ENCODE results near the gene SRF. TPM values are rescaled to one million over a fixed set of nuclear protein-coding genes. Genes with fewer than 3 reads are reported as not detected.

SRF gene
- total RNA-seq, 6 donors from 2014 or later = 25.1 to 40.6 (median 30.8) TPM

DNA sequence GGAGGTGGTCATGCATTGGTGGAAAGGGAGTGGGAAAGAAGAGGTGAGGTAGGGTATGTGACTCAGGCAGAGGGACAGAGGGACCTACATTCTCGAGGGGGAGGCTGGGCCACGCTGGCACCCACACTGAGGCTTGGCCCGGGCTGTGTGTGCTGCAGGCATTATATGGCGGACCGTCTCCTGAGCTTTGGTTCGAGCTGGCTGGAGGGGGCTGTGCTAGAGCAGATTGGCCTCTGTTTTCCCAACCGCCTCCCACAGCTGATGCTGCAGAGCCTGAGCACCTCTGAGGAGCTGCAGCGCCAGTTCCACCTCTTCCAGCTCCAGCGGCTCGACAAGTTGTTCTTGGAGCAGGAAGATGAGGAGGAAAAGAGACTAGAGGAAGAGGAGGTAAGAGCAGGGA, 34.8 kb downstream of the SRF start:
- DNase-seq (no peak), ATAC-seq (ENCODE audit: low FRiP score in 2 of 2) (no peak)
- Histone ChIP-seq H3K4me3 (no peak overlapping the region), H3K4me1 (no peaks in the 10 kb centered on the region), H3K27ac (no peak overlapping the region), H3K36me3 (peaks cover 0 to 33% (median 12%) of the 10 kb centered on the region in 4 donors), H3K27me3 (no peaks in the 10 kb centered on the region), H3K9me3 (no peaks in the 10 kb centered on the region)
- TF ChIP-seq POLR2A (IDR thresholded peaks at IDR 0.05) = no peak
- no peak for TF ChIP-seq POLR2AphosphoS5 (IDR thresholded peaks at IDR 0.05)
- TF ChIP-seq EP300 (IDR thresholded peaks at IDR 0.05) = no peak
- TF ChIP-seq CTCF (IDR thresholded peaks at IDR 0.05) = no peak
- WGBS, 2 donors = 93 to 94% methylated on average over 10 of the region's 10 CpGs

DNA sequence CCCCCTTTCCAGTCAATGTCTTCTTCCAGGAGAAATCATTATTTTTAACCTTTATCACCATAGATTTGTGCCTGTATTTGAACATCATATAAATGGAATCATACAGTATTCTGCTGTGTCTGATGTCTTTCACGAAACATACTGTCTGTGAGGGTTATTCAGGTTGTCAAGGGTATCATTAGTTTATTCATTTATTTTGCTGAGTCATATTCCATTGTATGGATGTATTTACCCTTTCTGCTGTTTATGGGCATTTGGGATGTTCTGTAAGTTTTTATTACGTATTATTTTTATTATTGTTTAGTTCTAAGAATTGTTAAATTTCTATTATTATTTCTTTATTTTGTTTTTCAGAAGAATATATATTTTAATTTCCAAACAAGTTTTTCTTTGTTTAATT, 36.2 kb downstream of the SRF start:
- no peaks in the 10 kb centered on the region for H3K4me1 ChIP-seq
- H3K36me3 ChIP-seq = peaks cover 0 to 29% (median 11%) of the 10 kb centered on the region in 4 donors
- no peaks in the 10 kb centered on the region for H3K9me3 ChIP-seq
- ATAC-seq (ENCODE audit: low FRiP score in 2 of 2) = no peak
- WGBS, 2 donors = 90% methylated on average over 2 of the region's 2 CpGs
- no peaks in the 10 kb centered on the region for H3K27me3 ChIP-seq
- TF ChIP-seq CTCF (IDR thresholded peaks at IDR 0.05) = no peak
- TF ChIP-seq EP300 (IDR thresholded peaks at IDR 0.05) = no peak
- no peak for TF ChIP-seq POLR2AphosphoS5 (IDR thresholded peaks at IDR 0.05)
- TF ChIP-seq POLR2A (IDR thresholded peaks at IDR 0.05) = no peak
- no peak overlapping the region for H3K27ac ChIP-seq
- DNase-seq = no peak
- no peak overlapping the region for H3K4me3 ChIP-seq

DNA sequence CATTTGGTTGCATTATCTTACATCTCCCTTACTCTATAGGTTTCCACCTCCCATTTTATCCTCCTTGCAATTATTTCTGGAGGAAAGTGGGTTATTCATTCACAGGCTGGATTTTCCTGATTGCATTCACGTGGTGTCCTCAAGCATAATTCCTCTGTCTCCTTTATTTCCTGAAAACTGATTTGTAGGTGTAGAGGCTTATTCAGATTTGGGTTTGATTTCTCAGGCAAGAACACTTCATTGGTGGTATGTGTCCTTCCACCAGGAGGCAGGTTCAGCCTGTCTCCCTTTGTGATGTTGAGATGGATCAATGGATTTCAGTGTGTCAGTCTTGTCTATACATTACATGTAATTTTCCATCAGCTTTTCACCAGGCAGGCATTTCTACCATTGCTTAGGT, 40.9 kb downstream of the SRF start:
- 59 to 64% methylated on average over 1 of the region's 1 CpG for WGBS, 2 donors
- ATAC-seq (ENCODE audit: low FRiP score in 2 of 2) = no peak

DNA sequence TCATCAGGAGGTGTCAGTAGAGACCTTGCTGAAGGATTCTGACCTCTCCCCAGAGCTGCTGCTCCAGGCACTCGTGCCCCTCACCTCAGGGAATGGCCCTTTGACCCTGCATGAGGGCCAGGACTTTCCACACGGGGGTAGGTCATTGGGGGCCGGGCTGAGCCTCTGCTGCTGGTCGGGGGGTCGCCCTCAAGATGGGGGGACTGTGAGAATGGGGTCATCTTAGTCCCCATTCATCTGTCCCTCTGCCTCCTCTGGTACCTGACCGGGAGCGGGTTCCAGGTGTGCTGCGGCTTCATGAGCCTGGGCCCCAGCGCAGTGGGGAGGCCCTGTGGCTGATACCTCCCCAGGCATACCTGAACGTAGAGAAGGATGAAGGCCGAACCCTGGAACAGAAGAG, 42.4 kb downstream of the SRF start:
- Histone ChIP-seq H3K27me3 (no peaks in the 10 kb centered on the region), H3K36me3 (peaks cover 0 to 30% (median 25%) of the 10 kb centered on the region in 4 donors), H3K9me3 (no peaks in the 10 kb centered on the region), H3K27ac (no peak overlapping the region), H3K4me1 (no peaks in the 10 kb centered on the region), H3K4me3 (no peak overlapping the region)
- ATAC-seq (ENCODE audit: low FRiP score in 2 of 2) = no peak
- no peak for TF ChIP-seq CTCF (IDR thresholded peaks at IDR 0.05)
- no peak for TF ChIP-seq POLR2AphosphoS5 (IDR thresholded peaks at IDR 0.05)
- TF ChIP-seq EP300 (IDR thresholded peaks at IDR 0.05) = no peak
- TF ChIP-seq POLR2A (IDR thresholded peaks at IDR 0.05) = no peak
- DNase-seq = peak in 1 of 2 donors; percentile 33
- 91 to 94% methylated on average over 10 of the region's 11 CpGs for whole genome bisulfite sequencing, 2 donors

More for the DNA sequence above, 40.9 kb downstream of the SRF start:
- Histone ChIP-seq H3K27me3 (no peaks in the 10 kb centered on the region), H3K27ac (no peak overlapping the region), H3K36me3 (peaks cover 0 to 22% (median 21%) of the 10 kb centered on the region in 4 donors), H3K4me1 (no peaks in the 10 kb centered on the region), H3K4me3 (no peak overlapping the region), H3K9me3 (no peaks in the 10 kb centered on the region)
- no peak for DNase-seq
- TF ChIP-seq POLR2AphosphoS5 (IDR thresholded peaks at IDR 0.05) (no peak), CTCF (IDR thresholded peaks at IDR 0.05) (no peak), POLR2A (IDR thresholded peaks at IDR 0.05) (no peak), EP300 (IDR thresholded peaks at IDR 0.05) (no peak)

GRCh38 chr6:43215066-43215465, 44.0 kb downstream of the SRF start:
- 95 to 96% methylated on average over 7 to 8 of the region's 8 CpGs for WGBS, 2 donors
- DNase-seq = peak in 1 of 2 donors; percentile 44
- H3K9me3 ChIP-seq = no peaks in the 10 kb centered on the region
- H3K27ac ChIP-seq = no peak overlapping the region
- TF ChIP-seq POLR2A (IDR thresholded peaks at IDR 0.05) (no peak), EP300 (IDR thresholded peaks at IDR 0.05) (no peak), POLR2AphosphoS5 (IDR thresholded peaks at IDR 0.05) (no peak), CTCF (IDR thresholded peaks at IDR 0.05) (no peak)
- H3K4me3 ChIP-seq = no peak overlapping the region
- ATAC-seq (ENCODE audit: low FRiP score in 2 of 2) = no peak
- H3K4me1 ChIP-seq = no peaks in the 10 kb centered on the region
- H3K36me3 ChIP-seq = peaks cover 0 to 40% (median 28%) of the 10 kb centered on the region in 4 donors
- no peaks in the 10 kb centered on the region for H3K27me3 ChIP-seq
